ENCODE measurements around the gene DROSHA.
A peak's percentile ranks its signal among the peaks of the same experiment; 100 is the strongest.

The DROSHA gene

DNA sequence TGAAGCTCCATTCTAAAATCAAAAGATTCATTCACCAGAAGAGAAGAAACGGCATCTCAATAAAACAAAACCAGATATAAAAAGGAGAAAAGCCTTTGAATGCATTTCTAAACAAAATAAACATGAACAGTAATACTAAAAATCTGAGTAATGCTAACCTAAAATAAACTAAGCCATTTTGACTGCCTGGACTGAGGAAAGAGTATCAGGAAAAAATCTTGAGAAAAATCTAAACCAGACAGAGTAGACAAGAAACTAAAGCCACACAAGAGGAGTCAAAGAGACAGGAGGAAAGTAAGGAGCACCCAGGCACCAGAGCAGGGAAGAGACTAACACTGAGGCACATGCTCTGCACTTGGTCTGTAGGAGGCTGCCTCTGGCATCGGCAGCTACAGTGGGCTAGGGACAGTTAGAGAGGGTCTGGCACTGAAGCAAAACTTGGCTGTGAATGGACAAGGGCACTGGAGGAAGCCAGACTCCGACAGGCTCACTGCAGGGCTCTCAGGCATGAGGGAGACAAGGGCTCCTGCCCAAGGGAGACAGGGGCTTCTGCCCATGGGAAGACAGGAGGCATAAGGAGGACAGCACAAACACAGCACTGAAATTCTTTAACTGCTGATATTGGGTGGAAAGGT, 50.2 kb downstream of the DROSHA start:
- Histone ChIP-seq H3K27ac (ENCODE audit: low read length) (no peak overlapping the region), H3K9me3 (ENCODE audit: control insufficient read depth in 1 of 2, low read length in 2 of 2) (no peaks in the 10 kb centered on the region), H3K27me3 (ENCODE audit: low read depth, low read length) (no peaks in the 10 kb centered on the region), H3K4me3 (ENCODE audit: low read depth in 1 of 2, low read length in 2 of 2) (no peak overlapping the region), H3K4me1 (ENCODE audit: control insufficient read depth in 1 of 2, insufficient read depth in 2 of 2, low read length in 2 of 2) (peaks cover 0 to 10% of the 10 kb centered on the region in 2 donors), H3K36me3 (ENCODE audit: control insufficient read depth in 1 of 2, insufficient read depth in 2 of 2, low read length in 2 of 2) (peaks cover 11 to 34% of the 10 kb centered on the region in 2 donors)

GRCh38 chr5:31479706-31480105, 52.2 kb downstream of the DROSHA start:
- Histone ChIP-seq H3K4me1 (ENCODE audit: control insufficient read depth in 1 of 2, insufficient read depth in 2 of 2, low read length in 2 of 2) (peaks cover 0 to 12% of the 10 kb centered on the region in 2 donors), H3K27me3 (ENCODE audit: low read depth, low read length) (no peaks in the 10 kb centered on the region), H3K4me3 (ENCODE audit: low read depth in 1 of 2, low read length in 2 of 2) (no peak overlapping the region), H3K9me3 (ENCODE audit: control insufficient read depth in 1 of 2, low read length in 2 of 2) (no peaks in the 10 kb centered on the region), H3K27ac (ENCODE audit: low read length) (no peak overlapping the region), H3K36me3 (ENCODE audit: control insufficient read depth in 1 of 2, insufficient read depth in 2 of 2, low read length in 2 of 2) (peaks cover 12 to 20% of the 10 kb centered on the region in 2 donors)

- Histone ChIP-seq H3K36me3 (ENCODE audit: control insufficient read depth in 1 of 2, insufficient read depth in 2 of 2, low read length in 2 of 2) (peaks cover 8 to 20% of the 10 kb centered on the region in 2 donors), H3K27ac (ENCODE audit: low read length) (no peak overlapping the region), H3K4me3 (ENCODE audit: low read depth in 1 of 2, low read length in 2 of 2) (no peak overlapping the region), H3K27me3 (ENCODE audit: low read depth, low read length) (no peaks in the 10 kb centered on the region), H3K9me3 (ENCODE audit: control insufficient read depth in 1 of 2, low read length in 2 of 2) (no peaks in the 10 kb centered on the region), H3K4me1 (ENCODE audit: control insufficient read depth in 1 of 2, insufficient read depth in 2 of 2, low read length in 2 of 2) (peaks cover 0 to 12% of the 10 kb centered on the region in 2 donors)
These were observed 53.0 kb downstream of the DROSHA start for GRCh38 chr5:31478901-31479300.

DNA sequence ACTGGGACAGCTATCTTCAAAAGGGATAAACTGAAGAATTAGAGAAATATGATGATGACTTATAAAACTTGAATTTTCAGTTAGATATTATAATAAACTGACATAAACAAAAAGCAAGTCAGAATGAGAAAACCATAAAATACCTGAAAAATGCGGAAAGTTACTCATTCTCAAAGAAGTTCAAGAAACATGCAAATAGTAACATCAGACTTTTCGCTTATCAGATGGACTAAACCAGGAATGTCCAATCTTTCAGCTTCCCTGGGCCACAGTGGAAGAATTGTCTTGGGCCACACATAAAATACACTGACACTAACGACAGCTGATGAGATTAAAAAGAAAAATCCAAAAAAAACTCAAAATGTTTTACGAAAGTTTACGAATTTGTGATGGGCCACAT, 53.9 kb downstream of the DROSHA start:
- H3K9me3 ChIP-seq (ENCODE audit: control insufficient read depth in 1 of 2, low read length in 2 of 2): no peaks in the 10 kb centered on the region
- no peak overlapping the region for H3K4me3 ChIP-seq (ENCODE audit: low read depth in 1 of 2, low read length in 2 of 2)
- no peak overlapping the region for H3K27ac ChIP-seq (ENCODE audit: low read length)
- peaks cover 0 to 12% of the 10 kb centered on the region in 2 donors for H3K4me1 ChIP-seq (ENCODE audit: control insufficient read depth in 1 of 2, insufficient read depth in 2 of 2, low read length in 2 of 2)
- H3K36me3 ChIP-seq (ENCODE audit: control insufficient read depth in 1 of 2, insufficient read depth in 2 of 2, low read length in 2 of 2): peaks cover 8 to 14% of the 10 kb centered on the region in 2 donors
- no peaks in the 10 kb centered on the region for H3K27me3 ChIP-seq (ENCODE audit: low read depth, low read length)

- Histone ChIP-seq H3K27me3 (ENCODE audit: low read depth, low read length) (no peaks in the 10 kb centered on the region), H3K27ac (ENCODE audit: low read length) (no peak overlapping the region), H3K9me3 (ENCODE audit: control insufficient read depth in 1 of 2, low read length in 2 of 2) (no peaks in the 10 kb centered on the region), H3K4me3 (ENCODE audit: low read depth in 1 of 2, low read length in 2 of 2) (no peak overlapping the region), H3K4me1 (ENCODE audit: control insufficient read depth in 1 of 2, insufficient read depth in 2 of 2, low read length in 2 of 2) (peaks cover 0 to 12% of the 10 kb centered on the region in 2 donors), H3K36me3 (ENCODE audit: control insufficient read depth in 1 of 2, insufficient read depth in 2 of 2, low read length in 2 of 2) (peaks cover 8 to 14% of the 10 kb centered on the region in 2 donors)
These were observed 54.4 kb downstream of the DROSHA start for GRCh38 chr5:31477516-31477915.

DNA sequence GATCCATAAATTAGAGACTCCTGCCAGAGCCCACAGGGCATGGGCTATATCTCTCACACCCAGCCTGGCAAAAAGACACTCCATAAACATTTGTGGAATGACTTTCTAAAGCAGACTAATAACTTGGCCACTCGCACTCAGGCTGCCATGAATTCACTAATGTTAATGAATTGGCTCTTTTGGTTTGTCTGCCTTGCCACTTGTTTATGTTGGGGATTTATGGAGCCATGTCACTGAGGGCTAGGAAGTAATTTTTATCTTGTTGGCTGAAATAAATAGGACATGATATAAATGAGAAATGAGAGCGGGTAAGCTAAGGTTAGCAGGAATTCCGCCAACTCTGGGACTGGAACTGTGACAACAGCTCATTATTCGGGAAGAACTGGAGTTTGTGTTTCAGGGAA, 55.2 kb downstream of the DROSHA start:
- Histone ChIP-seq H3K36me3 (ENCODE audit: control insufficient read depth in 1 of 2, insufficient read depth in 2 of 2, low read length in 2 of 2) (peaks cover 3 to 12% of the 10 kb centered on the region in 2 donors), H3K4me3 (ENCODE audit: low read depth in 1 of 2, low read length in 2 of 2) (peak overlapping the region in 1 of 2 donors; percentile 17), H3K27ac (ENCODE audit: low read length) (no peak overlapping the region), H3K9me3 (ENCODE audit: control insufficient read depth in 1 of 2, low read length in 2 of 2) (no peaks in the 10 kb centered on the region), H3K27me3 (ENCODE audit: low read depth, low read length) (no peaks in the 10 kb centered on the region), H3K4me1 (ENCODE audit: control insufficient read depth in 1 of 2, insufficient read depth in 2 of 2, low read length in 2 of 2) (peaks cover 0 to 12% of the 10 kb centered on the region in 2 donors)

DNA sequence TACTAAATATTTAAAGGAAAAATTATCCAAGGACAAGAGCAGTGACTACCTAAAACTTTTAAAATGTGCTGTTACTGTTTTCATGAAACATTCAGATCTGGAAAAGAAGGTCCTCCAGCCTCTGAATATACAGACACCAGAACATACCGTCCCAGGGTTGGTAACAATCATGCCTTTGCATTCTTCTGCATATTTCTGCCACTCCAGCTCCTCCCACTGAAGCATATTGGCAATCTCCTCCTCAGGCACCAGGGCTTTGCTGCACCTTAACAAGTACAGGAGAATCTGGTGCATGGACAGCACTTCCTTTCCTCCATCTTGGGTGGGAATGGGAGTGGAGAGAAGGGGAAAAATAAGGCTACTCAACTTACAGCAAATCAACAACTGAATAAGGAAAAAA, 60.0 kb downstream of the DROSHA start:
- Histone ChIP-seq H3K4me1 (ENCODE audit: control insufficient read depth in 1 of 2, insufficient read depth in 2 of 2, low read length in 2 of 2) (peaks cover 0 to 5% of the 10 kb centered on the region in 2 donors), H3K4me3 (ENCODE audit: low read depth in 1 of 2, low read length in 2 of 2) (no peak overlapping the region), H3K27me3 (ENCODE audit: low read depth, low read length) (no peaks in the 10 kb centered on the region), H3K36me3 (ENCODE audit: control insufficient read depth in 1 of 2, insufficient read depth in 2 of 2, low read length in 2 of 2) (peaks cover 3 to 4% of the 10 kb centered on the region in 2 donors), H3K9me3 (ENCODE audit: control insufficient read depth in 1 of 2, low read length in 2 of 2) (no peaks in the 10 kb centered on the region), H3K27ac (ENCODE audit: low read length) (no peak overlapping the region)

- no peaks in the 10 kb centered on the region for H3K9me3 ChIP-seq (ENCODE audit: control insufficient read depth in 1 of 2, low read length in 2 of 2)
- no peaks in the 10 kb centered on the region for H3K27me3 ChIP-seq (ENCODE audit: low read depth, low read length)
- no peaks in the 10 kb centered on the region for H3K4me1 ChIP-seq (ENCODE audit: control insufficient read depth in 1 of 2, insufficient read depth in 2 of 2, low read length in 2 of 2)
- H3K36me3 ChIP-seq (ENCODE audit: control insufficient read depth in 1 of 2, insufficient read depth in 2 of 2, low read length in 2 of 2): peaks cover 9 to 11% of the 10 kb centered on the region in 2 donors
- H3K27ac ChIP-seq (ENCODE audit: low read length): no peak overlapping the region
- no peak overlapping the region for H3K4me3 ChIP-seq (ENCODE audit: low read depth in 1 of 2, low read length in 2 of 2)
These were observed 60.9 kb downstream of the DROSHA start for GRCh38 chr5:31471040-31471439.

DNA sequence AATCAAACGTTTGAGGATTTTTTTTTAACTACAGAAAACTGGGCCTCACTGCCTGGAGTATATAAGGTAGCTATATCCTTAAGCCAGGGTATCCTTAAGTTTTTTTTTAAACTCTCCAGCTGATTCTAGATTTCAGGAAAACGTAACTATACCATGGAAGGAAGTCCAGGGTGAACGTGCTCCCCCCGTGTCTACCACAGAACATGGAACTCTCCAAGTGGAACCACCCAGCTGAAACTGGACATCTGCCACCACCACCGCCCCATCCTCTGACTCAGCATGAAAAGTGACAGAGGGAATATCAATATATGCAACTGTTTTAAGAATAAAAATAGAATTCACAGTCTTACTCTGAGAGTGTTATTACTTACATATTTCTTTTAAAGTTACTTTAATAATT, 61.3 kb downstream of the DROSHA start:
- Histone ChIP-seq H3K9me3 (ENCODE audit: control insufficient read depth in 1 of 2, low read length in 2 of 2) (no peaks in the 10 kb centered on the region), H3K4me3 (ENCODE audit: low read depth in 1 of 2, low read length in 2 of 2) (no peak overlapping the region), H3K36me3 (ENCODE audit: control insufficient read depth in 1 of 2, insufficient read depth in 2 of 2, low read length in 2 of 2) (peaks cover 13% of the 10 kb centered on the region in 2 donors), H3K4me1 (ENCODE audit: control insufficient read depth in 1 of 2, insufficient read depth in 2 of 2, low read length in 2 of 2) (no peaks in the 10 kb centered on the region), H3K27ac (ENCODE audit: low read length) (no peak overlapping the region), H3K27me3 (ENCODE audit: low read depth, low read length) (no peaks in the 10 kb centered on the region)

DNA sequence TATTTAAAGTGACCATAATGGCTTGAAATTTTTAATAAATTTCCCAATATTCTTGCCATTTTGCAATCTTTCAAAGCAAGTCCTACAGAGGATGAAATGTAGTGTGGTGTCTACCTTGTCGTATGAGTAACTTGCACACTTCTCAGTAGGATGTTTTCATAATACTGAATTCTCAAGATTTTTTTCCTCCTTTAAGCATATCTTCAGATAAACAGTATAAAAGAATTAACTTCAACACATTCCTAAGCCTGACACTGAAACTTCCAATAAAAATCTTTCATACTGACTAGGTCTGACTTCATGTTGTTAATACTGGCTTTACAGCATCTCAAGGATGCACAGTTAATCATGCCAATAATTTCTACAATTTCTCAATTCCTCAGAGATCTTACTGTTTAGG, 62.0 kb downstream of the DROSHA start:
- Histone ChIP-seq H3K36me3 (ENCODE audit: control insufficient read depth in 1 of 2, insufficient read depth in 2 of 2, low read length in 2 of 2) (peaks cover 15 to 20% of the 10 kb centered on the region in 2 donors), H3K4me1 (ENCODE audit: control insufficient read depth in 1 of 2, insufficient read depth in 2 of 2, low read length in 2 of 2) (no peaks in the 10 kb centered on the region), H3K4me3 (ENCODE audit: low read depth in 1 of 2, low read length in 2 of 2) (no peak overlapping the region), H3K9me3 (ENCODE audit: control insufficient read depth in 1 of 2, low read length in 2 of 2) (no peaks in the 10 kb centered on the region), H3K27me3 (ENCODE audit: low read depth, low read length) (no peaks in the 10 kb centered on the region), H3K27ac (ENCODE audit: low read length) (no peak overlapping the region)

DNA sequence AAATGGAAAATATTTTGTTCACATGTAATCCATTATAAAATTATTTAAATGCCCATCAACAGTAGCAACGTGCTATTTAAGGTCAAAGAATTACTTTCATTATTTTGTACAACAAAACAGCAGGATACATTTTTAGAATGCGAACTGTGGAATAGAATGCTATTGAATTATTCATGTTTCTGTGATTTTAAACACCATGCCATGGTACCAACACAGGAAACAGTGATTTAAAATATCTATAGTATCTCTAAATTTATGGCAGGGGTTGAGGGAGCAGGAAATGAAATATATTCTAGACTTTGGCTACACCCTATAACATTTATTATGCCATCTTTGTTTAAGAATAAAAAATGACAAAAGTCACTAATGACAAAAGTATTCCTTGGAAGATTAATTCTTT, 62.4 kb downstream of the DROSHA start:
- Histone ChIP-seq H3K27me3 (ENCODE audit: low read depth, low read length) (no peaks in the 10 kb centered on the region), H3K36me3 (ENCODE audit: control insufficient read depth in 1 of 2, insufficient read depth in 2 of 2, low read length in 2 of 2) (peaks cover 17 to 25% of the 10 kb centered on the region in 2 donors)

DNA sequence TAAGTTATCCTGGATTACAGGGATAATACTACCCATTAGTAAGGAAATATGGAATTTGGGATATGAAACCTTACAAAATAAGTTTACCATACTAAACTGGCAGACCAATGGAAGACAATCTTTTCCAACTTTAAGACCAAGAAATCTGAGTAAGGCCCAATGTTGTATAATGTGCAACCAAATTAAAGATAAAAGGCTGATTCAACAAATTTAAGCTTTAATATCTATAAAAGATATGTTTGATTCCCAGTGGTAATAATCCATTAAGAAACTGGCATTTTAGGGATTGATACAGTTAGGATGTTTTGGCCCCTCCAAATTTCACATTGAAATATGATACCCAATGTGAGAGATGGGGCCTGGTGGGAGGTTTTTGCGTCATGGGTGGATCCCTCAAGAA, 66.6 kb downstream of the DROSHA start:
- H3K9me3 ChIP-seq (ENCODE audit: control insufficient read depth in 1 of 2, low read length in 2 of 2): no peaks in the 10 kb centered on the region
- H3K4me1 ChIP-seq (ENCODE audit: control insufficient read depth in 1 of 2, insufficient read depth in 2 of 2, low read length in 2 of 2): no peaks in the 10 kb centered on the region
- no peaks in the 10 kb centered on the region for H3K27me3 ChIP-seq (ENCODE audit: low read depth, low read length)
- no peak overlapping the region for H3K4me3 ChIP-seq (ENCODE audit: low read depth in 1 of 2, low read length in 2 of 2)
- H3K27ac ChIP-seq (ENCODE audit: low read length): no peak overlapping the region
- H3K36me3 ChIP-seq (ENCODE audit: control insufficient read depth in 1 of 2, insufficient read depth in 2 of 2, low read length in 2 of 2): peaks cover 45 to 47% of the 10 kb centered on the region in 2 donors

More for the DNA sequence above, 62.4 kb downstream of the DROSHA start:
- H3K4me1 ChIP-seq (ENCODE audit: control insufficient read depth in 1 of 2, insufficient read depth in 2 of 2, low read length in 2 of 2): no peaks in the 10 kb centered on the region
- H3K27ac ChIP-seq (ENCODE audit: low read length): no peak overlapping the region
- H3K4me3 ChIP-seq (ENCODE audit: low read depth in 1 of 2, low read length in 2 of 2): no peak overlapping the region
- H3K9me3 ChIP-seq (ENCODE audit: control insufficient read depth in 1 of 2, low read length in 2 of 2): no peaks in the 10 kb centered on the region
